HT1080 (cell line): Measurements from ENCODE around the gene FBLN1. TPM values are rescaled to one million over a fixed set of nuclear protein-coding genes. Genes with fewer than 3 reads are reported as not detected.
"Not testable (repeated sequence)": the region's sequence is repeated elsewhere in the genome, so short reads cannot be mapped to it uniquely, and the experiment has no call there.

Source experiments
- DNase-seq: peaks from one replicate; pipeline ENCODE4 v3.0.0-alpha.2; 2015; ENCODE audit warnings: low read depth
- total RNA-seq: library from RNA; depleted of rRNA; stranded (reverse); fragments of >200 nt; shearing (Covaris generic); gene quantifications from 2 replicates; pipeline ENCODE4 v1.2.3, GENCODE V29; 2014

Gene FBLN1
- total RNA-seq, 1 experiment from 2014 or later, result 2.3 TPM

DNA sequence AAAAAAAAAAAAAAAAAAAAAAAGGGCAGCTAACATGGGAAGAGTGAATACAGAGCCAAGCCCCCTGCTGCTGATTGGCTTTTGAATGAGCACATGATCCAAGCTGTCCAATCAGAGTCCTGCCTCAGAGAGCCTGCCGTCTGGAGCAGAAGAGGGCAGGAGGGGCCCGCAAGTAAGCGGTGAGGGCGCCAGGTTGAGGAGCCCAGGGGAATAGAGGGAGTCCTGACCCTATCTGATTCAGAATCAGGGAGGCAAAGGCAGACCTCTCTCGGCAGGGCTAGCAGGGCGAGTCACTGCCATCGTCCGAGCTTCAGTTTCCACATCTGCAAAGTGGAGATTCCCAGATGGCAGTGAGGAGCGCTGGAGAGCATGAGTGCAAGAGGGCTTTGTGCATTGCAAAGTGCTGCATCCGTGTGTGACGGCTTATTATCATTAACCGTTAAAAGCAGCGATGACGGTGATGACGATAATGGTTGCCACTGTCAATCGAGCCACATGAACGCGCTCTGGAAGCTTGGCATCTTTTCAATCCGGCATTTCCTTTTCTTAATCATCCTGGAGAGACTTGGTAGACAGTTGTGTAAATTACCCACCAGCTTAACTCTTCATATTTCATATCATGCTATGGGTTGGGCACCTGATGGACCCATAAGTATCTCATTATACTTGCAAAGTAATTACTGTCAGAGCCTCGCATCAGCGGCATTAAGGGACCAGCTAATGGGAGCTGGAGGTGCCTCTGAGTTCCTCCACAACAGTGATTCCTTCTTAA, 100.3 kb downstream of the FBLN1 start:
- DNase-seq, result peak; percentile 40

DNA sequence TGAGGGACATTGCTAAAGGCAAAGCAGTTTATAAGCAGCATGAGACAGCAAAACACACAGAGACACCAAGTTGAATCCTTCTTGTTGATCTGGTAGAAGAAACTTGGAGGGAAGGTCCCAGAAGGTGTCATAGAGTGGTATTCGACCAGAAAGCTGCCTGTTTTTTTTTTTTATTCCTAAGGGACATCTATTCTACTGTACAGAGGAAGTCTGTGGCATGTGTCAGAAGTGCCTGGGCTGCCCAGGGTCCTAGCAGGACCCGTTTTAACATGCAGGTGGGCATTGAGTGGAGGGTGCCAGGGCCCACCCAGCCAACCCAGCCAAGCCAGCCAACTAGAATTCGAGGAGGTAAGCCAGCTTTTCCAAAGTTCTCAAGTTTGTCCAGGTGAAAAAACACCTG, 100.9 kb downstream of the FBLN1 start:
- DNase-seq, result no peak

DNA sequence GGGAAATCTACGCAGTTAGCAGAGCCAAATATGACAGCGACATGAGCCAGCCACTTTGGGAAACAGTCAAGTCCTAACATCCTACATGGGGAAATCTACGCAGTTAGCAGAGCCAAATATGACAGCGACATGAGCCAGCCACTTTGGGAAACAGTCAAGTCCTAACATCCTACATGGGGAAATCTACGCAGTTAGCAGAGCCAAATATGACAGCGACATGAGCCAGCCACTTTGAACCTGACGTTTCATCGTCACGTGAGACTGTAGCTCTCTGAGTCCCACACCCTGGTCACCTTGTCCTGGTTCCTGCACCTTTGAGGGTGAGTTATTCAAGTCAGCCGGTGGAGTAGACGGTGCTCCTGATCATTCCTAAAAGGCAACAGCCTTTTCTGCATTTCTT, 105.4 kb downstream of the FBLN1 start:
- DNase-seq, result peak; percentile 48

DNA sequence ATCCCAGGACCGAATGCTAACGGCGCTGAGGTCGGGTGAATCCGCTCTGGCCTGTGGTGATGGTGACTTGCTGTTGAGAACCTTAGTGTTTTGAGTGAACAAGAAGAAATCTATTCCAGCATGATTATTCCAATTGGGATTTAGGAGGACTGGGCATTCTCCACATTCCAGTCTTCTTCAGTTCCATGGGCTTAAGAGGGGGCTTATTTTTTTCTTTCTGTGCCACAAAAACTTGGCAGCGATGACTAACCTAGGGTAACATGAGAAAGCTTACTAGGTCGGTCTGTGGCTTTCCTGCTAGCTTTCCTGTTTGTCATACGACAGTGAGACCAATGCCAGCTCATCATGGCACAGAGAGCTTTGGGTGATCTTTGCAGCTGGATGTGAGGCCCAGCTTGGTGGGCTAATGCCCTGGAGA, 106.1 kb downstream of the FBLN1 start:
- peak; percentile 99 for DNase-seq

DNA sequence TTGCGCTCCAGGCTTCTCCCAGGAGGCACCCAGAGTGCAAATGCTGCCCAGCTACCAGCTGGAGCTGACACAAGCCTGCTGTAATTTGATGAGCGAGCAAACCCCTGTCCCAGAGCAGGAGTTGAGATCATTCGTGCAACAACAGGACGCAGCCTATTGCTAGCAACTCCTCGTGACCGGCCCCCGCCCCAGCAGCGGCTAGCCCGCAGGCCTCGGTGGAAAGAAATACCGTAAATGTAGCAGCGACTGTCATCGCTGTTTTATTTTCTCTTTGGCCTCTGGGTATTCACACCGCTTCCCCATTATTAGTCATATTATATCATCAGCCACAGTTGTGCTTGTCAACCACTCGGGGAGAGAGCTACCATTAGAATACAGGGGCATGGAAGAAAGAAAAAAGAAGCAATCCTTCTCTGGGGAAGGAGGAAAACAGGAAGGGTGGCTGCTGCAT, 109.8 kb downstream of the FBLN1 start:
- DNase-seq, result peak; percentile 86

DNA sequence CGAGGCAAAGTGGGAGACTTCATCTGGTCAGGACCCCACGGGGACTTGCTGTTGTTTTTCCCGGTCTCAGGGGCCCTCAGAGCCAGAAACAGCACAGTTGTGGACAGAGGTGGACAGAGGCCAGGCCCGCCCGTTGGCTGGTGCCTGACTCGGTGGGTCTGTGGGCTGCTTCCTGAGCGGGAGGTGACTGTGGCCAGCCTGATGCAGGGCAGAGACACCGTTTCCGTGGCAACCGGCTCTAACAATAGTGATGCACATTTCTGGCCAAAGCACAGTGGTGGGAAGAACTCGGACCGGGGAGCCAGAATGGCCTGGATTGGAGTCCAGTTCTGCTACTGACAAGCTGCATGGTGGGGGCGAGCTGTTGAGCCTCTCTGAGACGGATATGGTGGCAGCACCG, 110.3 kb downstream of the FBLN1 start:
- peak; percentile 44 for DNase-seq

DNA sequence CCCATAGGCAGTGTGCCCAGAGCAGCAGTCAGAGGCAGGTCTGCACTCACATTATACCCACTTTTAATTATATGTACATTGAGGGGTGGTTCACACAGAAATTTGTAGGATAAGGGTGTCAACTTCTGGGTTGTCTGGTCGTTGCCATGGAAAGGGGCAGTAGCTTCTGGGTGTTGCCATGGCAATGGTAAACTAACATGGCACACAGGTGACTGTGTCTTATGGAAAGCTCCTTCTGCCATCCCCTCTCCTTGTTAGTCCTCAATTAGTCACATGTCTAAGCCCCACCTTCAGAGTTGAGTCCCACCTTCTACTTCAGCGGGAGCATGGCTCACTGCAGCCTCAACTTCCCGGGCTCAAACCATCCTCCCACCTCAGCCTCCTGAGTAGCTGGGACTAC, 112.7 kb downstream of the FBLN1 start:
- peak; percentile 28 for DNase-seq

DNA sequence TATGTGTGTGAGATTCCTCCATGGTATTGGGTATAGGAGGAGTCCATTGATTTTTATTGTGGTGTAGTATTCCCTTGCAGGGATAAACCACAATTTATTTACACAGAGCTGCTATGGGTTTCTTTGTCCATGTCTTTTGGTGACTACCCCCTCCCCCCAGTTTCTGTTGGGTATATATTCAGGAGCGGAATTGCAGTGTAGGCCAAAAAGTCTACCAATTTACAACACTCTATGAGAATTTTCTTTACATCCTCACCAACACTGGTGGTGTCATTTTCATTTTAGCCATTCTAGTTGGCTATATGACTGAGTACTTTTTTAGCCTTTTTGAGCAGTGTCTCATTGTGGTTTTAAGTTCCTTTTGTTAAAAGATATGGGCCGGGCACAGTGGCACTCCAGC, 113.7 kb downstream of the FBLN1 start:
- DNase-seq, result no peak

DNA sequence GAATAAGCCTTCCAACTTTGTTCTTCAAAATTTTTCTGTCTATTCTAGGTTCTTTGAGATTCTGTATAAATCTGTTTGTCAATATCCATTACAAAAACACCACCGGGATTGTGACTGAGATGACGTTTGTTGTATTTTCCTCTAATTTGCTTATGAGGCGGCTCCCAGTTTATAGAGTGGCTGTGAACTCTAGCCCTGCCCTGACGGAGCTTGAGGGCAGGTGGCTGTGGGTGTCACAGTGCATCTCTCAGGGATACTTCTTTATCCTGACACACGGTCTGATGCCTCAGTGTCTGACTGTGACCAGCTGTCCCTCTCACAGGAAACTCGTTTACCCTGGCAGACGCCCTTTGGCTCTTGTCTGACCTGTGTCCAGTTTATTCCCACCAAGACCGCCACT, 115.3 kb downstream of the FBLN1 start:
- DNase-seq, result no peak

DNA sequence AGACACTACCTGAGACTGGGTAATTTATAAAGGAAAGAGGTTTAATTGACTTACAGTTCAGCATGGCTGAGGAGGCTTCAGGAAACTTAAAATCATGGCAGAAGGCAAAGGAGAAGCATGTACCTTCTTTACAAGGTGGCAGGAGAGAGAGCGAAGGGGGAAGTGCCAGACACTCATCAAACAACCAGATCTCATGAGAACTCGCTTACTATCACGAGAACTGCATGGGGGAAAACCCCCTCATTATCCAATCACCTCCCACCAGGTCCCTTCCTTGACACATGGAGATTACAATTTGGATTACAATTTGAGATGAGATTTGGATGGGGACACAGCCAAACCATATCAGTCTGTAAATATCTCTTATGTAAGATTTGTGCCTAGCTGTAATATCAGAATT, 118.0 kb downstream of the FBLN1 start:
- DNase-seq, result no peak

DNA sequence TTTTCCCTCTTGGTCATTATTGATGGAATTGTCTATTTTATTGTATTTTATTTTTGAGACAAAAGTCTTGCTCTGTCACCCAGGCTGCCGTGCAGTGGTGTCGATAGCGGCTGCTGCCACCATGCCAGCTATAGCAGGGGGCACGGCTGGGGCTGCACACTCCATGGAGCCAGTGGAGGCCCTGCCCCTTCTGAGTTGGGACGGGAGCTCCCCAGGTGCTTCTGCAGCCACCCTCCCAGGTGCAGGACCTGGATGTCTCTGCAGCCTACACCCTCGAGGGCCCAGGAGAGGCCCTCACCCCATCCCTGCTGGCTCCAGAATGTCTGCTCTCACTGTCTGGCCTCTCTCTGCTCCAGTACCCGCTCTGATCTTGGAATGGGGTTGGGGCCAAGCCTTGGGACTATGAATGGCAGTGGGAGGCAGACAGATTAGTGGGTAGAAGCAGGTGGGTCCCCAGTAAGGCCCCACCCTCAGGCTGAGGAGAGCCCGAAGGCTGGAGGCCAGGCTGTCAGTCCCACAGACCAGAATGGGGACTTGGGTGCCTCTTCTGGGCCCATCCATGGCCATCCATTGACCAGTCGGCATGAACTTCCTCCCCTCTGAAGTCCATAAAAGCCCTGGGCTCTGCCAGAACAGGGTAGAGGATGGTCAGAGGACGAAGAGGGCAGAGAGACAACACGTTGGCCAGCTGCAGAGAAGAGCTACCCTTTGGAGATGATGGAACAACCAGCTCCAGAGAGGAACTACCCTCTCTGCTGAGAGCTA, 119.3 kb downstream of the FBLN1 start:
- DNase-seq, result no peak

DNA sequence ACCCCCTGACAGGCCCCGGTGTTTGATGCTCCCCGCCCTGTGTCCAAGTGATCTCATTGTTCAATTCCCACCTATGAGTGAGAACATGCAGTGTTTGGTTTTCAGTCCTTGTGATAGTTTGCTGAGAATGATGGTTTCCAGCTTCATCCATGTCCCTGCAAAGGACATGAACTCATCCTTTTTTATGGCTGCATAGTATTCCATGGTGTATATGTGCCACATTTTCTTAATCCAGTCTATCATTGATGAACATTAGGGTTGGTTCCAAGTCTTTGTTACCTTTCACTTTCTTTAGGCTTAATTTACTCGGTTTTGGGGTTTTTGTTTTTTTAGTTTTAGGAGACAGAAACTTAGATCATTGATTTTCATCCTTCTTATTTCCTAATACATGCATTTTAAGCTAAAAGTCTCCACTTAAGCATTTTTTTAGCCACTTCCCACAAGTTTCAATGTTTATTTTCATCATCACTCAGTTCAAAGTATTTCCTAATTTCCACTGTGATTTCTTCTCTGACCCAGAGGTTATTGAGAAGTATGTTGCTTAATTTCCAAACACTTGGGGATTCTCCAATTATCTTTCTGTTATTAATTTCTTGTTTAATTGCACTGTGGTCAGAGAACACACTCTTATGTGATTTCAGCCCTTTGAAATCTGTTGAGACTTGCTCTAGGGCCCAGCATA, 120.9 kb downstream of the FBLN1 start:
- DNase-seq, result not testable (repeated sequence)

DNA sequence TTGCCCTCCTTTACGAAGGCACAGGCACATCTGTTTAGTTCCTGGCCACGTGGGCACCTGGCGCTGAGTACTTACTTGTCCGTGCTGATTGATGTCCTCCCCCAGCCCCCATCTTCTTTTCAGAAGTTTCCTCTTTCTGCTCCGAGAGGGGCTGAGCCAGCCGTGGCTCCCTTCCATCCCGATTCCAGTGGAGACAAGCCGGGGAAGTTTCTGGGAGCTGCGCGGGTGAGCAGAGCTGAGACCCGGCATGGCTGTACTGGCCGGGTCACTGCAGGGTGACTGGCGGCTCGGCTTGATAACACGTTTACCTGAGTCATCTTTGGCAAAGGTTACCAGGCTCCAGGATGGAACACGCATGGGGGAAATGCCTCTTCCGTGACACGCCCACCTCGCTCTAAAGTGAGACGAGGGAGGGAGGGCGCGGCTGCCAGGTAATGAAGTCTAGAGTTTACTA, 123.5 kb downstream of the FBLN1 start:
- no peak for DNase-seq

DNA sequence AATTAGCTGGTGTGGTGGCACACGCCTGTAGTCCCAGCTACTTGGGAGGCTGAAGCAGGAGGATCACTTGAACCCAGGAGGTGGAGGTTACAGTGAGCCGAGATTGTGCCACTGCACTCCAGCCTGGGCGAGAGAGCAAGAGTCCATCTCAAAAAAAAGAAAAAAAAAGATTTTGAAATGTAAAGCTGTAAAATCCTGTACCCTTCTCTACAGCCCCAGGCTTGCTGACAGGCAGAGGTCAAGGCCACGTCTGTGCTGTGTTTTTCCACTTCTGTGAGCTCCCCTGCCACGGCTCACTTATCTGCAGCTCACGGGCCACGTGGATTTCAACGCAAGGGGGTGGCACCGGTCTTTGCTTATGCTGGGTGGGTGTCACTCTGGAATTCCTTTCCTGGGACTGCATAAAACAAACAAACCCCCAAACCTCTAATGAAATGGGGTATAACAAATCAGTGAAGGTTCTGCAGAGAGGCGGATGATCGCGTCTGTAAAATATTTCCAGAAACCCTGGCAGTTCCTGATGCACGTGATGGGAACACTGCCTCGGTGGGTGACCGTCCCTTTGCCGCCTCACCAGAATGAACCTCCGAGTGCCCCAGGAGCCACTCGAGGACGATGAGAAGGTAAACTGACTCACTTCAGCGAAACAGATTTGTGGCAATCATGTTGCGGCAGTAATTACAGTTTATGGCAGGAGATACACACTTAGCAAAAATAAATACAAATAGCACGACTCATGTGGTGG, 125.0 kb downstream of the FBLN1 start:
- no peak for DNase-seq

DNA sequence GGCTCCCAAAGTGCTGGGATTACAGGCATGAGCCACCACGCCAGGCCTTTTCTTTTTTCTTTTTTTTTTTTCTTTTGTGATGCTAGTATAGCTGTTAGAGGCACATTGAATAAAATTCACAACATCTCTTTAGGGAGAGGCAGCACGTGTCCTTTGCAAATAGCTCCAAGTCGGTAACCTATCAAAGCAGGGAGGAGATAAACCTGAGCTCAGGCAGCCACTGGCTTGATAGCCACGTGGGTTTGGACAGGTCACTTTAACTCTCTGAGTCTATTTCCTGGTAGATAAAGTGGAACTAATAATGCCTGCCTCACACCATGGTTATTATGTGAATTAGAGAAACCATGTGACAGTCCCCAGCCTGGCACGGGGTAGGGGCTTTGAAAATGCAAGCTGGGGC, 125.8 kb downstream of the FBLN1 start:
- DNase-seq, result no peak

DNA sequence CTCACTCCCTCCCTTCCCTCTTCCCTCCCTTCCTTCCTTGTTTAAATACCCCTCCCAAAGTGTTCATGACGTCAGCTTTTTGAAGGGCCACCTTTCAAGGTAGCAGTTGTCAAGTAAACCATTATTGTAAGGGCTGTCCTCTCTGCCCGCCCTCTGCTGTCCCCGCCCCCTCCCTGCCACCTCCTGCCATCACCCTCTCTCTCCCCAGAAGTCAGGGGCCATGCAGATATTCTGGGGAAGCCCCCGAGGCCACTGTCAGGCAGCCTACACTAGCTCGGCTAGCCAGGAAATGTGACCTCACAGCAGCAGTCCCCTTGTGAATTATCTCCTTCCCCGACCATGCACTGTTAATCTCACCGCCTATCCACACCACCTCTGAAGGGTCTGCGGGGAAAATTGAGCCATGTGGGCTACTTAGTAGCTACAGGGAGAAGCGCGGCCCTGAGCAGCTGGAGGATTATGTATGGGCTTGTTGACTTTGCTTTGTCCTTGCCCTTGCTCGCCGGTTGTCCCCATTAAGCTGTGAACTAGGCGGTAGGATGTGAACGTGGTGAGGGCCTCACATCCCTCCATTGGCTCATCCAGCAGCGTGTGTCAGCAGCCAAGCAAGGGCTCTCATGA, 126.9 kb downstream of the FBLN1 start:
- no peak for DNase-seq

DNA sequence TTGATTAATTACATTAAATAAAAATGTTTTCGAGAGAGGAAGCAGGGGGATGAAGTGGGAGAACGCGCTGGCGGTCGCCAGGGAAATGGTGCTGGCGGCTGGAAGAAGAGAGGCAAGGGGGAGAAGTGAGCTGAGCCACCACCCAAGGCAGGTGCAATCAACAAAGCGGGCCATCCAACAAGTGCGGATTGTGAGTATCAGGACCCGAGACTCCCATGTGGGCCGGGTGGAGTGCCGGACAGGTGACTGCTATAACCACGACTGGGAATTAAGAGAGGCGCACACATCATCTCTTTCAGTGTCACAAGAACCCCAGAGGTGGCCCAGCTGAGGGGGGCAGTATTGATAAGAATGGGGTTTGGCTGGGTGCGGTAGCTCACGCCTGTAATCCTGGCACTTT, 127.8 kb downstream of the FBLN1 start:
- DNase-seq, result no peak

DNA sequence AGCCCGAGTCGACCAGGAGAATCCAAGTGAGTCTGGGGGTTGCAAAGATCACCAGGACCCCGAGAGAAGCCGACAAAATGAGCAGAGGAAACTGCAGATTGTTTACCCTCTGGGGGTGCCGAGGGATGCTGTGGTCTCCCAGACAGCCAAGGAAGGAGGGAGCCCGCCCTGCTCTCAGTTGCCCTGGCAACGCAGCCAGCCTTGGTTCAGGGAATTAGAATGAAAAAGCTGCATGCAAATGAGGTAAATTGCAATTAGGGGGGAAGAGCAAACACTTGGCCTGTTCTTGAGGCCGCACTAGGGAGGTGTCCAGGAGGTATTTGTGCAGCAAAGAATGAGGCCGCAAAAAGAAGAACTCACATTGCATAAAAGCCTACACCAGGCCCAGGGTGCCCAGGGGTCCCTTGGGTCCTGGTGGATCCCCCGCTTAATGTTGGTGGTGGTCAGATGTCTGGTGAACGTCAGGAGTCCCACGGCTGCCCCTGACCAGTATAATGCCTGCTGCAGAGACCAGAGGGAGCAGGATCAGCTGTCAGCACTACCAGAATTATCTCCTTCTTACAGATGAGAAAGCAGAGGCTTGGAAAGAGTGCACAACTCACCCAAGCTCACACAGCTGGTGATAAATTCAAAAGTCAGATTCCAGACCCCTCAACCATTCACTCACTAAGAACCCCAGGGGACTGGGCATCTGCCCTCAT, 128.6 kb downstream of the FBLN1 start:
- DNase-seq, result no peak

DNA sequence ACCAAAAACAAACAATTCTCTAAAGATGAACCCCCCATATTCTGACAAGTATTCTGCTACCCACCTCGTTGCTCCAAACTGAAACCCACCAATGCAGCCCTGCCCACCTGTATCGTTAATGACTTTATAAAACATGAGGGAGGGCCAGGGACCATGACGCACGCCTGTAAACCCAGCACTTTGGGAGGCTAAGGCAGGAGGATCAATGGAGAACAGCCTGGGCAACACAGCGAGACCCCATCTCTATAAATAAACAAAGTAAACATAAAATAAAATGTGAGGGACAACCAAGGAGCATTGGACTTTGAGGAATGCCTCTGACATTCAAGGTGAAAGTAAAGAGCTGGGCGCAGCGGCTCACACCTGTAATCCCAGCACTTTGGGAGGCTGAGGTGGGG, 129.2 kb downstream of the FBLN1 start:
- no peak for DNase-seq

DNA sequence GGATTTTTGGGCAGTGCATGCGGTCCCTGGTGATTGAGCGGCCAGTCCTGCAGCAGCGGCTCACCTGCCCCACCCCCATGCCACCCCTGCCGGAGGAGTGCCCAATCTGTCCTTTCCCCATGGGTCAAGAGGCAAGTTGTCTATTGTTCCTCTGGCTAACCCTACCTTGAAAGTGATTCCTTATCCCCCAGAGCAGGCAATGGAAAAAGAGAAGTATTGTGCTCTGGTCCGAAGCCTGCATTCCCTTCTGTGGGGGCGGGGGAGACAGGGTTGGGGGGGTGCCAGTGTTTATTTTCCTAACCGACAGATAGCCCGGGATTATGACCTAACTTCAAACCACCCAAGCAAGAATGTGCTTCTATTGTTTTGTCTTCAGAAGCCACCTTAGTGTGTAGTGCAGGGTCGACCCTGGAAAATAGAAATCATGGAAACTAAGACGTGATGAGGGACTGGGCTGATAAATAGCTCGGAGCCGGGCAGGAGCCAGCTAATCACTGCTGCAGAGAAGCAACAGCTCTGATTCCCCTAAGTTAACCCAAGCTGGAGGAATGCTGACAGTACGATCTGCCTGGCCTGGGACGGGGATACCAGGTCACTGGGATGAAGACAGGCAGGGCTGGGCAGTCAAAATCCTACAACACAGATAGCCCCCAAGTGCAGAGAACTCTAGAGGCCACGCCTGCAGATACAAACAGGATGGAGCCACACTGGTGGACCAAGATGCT, 130.3 kb downstream of the FBLN1 start:
- DNase-seq, result no peak
